Measurements from ENCODE around the gene PRKG1. TPM values are rescaled to one million over a fixed set of nuclear protein-coding genes. Genes with fewer than 3 reads are reported as not detected.

The PRKG1 gene
- total and polyA plus RNA-seq, 2 of the 8 experiments (the other 6 are each of a cell fraction or from before 2014, with no cell fraction given) = 4.2 to 15.2 TPM

- no peak for TF ChIP-seq EP300 (IDR thresholded peaks at IDR 0.05; ENCODE audit: borderline replicate concordance in 1 of 2, low read depth in 2 of 2, low read length in 2 of 2)
- no peak for TF ChIP-seq GTF2F1 (IDR thresholded peaks at IDR 0.05; ENCODE audit: borderline replicate concordance, low read depth, low read length)
- no peak for TF ChIP-seq TEAD4 (IDR thresholded peaks at IDR 0.05; ENCODE audit: low read depth, low read length)
Measured at GRCh38 chr10:51169111-51169510, 94.8 kb downstream of the PRKG1 start (continued).

All from H1 (cell line).